ENCODE results near the gene UBE2D2.

UBE2D2 gene

GRCh38 chr5:139646912-139647505 lies 85.9 kb downstream of the UBE2D2 start:
- no peak for DNase-seq (ENCODE audit: low read depth in 2 of 3, low spot score in 1 of 3)

- no peak for DNase-seq (ENCODE audit: low read depth in 2 of 3, low spot score in 1 of 3)
Measured at GRCh38 chr5:139647506-139648204, 86.5 kb downstream of the UBE2D2 start.

GRCh38 chr5:139648205-139649081 lies 87.3 kb downstream of the UBE2D2 start, which contains the start of gene CXXC5:
TSS of gene CXXC5 (plus strand) at chr5:139648349. CDS start at chr5:139680524, 32,175 bp downstream.
- DNase-seq (ENCODE audit: low read depth in 2 of 3, low spot score in 1 of 3): no peak

- DNase-seq (ENCODE audit: low read depth in 2 of 3, low spot score in 1 of 3): no peak
Measured at GRCh38 chr5:139649082-139649991, 88.2 kb downstream of the UBE2D2 start.

- no peak for DNase-seq (ENCODE audit: low read depth in 2 of 3, low spot score in 1 of 3)
Measured at GRCh38 chr5:139650031-139650688, 89.0 kb downstream of the UBE2D2 start.

- DNase-seq (ENCODE audit: low read depth in 2 of 3, low spot score in 1 of 3): no peak
Measured at GRCh38 chr5:139650689-139651042, 89.5 kb downstream of the UBE2D2 start.

GRCh38 chr5:139651043-139651834 lies 90.1 kb downstream of the UBE2D2 start:
- DNase-seq (ENCODE audit: low read depth in 2 of 3, low spot score in 1 of 3): no peak

GRCh38 chr5:139651853-139652787 lies 91.0 kb downstream of the UBE2D2 start:
- peak in 2 of 3 donors; percentile 39 to 48 for DNase-seq (ENCODE audit: low read depth in 2 of 3, low spot score in 1 of 3)

- no peak for DNase-seq (ENCODE audit: low read depth in 2 of 3, low spot score in 1 of 3)
Measured at GRCh38 chr5:139652788-139653241, 91.7 kb downstream of the UBE2D2 start.

- DNase-seq (ENCODE audit: low read depth in 2 of 3, low spot score in 1 of 3): no peak
Measured at GRCh38 chr5:139653616-139654015, 92.5 kb downstream of the UBE2D2 start.

GRCh38 chr5:139654464-139654863 lies 93.3 kb downstream of the UBE2D2 start:
- DNase-seq (ENCODE audit: low read depth in 2 of 3, low spot score in 1 of 3): no peak

GRCh38 chr5:139654871-139655491 lies 93.8 kb downstream of the UBE2D2 start:
- no peak for DNase-seq (ENCODE audit: low read depth in 2 of 3, low spot score in 1 of 3)

GRCh38 chr5:139655727-139656271 lies 94.7 kb downstream of the UBE2D2 start:
- no peak for DNase-seq (ENCODE audit: low read depth in 2 of 3, low spot score in 1 of 3)

- DNase-seq (ENCODE audit: low read depth in 2 of 3, low spot score in 1 of 3): no peak
Measured at GRCh38 chr5:139657363-139658321, 96.5 kb downstream of the UBE2D2 start.

GRCh38 chr5:139658501-139658927 lies 97.4 kb downstream of the UBE2D2 start:
- DNase-seq (ENCODE audit: low read depth in 2 of 3, low spot score in 1 of 3): no peak

GRCh38 chr5:139658928-139659667 lies 98.0 kb downstream of the UBE2D2 start:
- no peak for DNase-seq (ENCODE audit: low read depth in 2 of 3, low spot score in 1 of 3)

Measured in stimulated activated CD4-positive, alpha-beta T cell treated with anti-CD3 and anti-CD28 coated beads, Interleukin-12 subunit alpha, Interleukin-12 subunit beta, amount 100 ng/mL, for 48 hours (primary cell).